Adrenal gland (tissue), 12 donors: ENCODE measurements around the gene LLGL1. TPM values are rescaled to one million over a fixed set of nuclear protein-coding genes. Genes with fewer than 3 reads are reported as not detected.

ENCODE experiments used
- DNase-seq, 7 donors: peaks; one replicate each; pipeline ENCODE4 v3.0.0-alpha.2; 2019 to 2020
- H3K27ac ChIP-seq, 5 donors: fragments of 200-600 bp; sonication (generic) in 4 of 5; 1 replicate in 3 of 5; 2 replicates in 2 of 5; pipeline versions ENCODE4 v1.5.1 to v1.8.0; 2016 to 2020; ENCODE audit warnings: mild to moderate bottlenecking in 1 of 5
- H3K27me3 ChIP-seq: fragments of 200-600 bp; 2 replicates; pipeline ENCODE4 v1.8.0; 2021
- H3K36me3 ChIP-seq, 2 donors: fragments of 200-600 bp; replicated peaks in 1 of 2; 1 replicate in 1 of 2; 2 replicates in 1 of 2; pipeline versions ENCODE4 v1.5.1 to v1.8.0; 2018 to 2022
- H3K4me1 ChIP-seq, 2 donors: fragments of 200-600 bp; replicated peaks in 1 of 2; 1 replicate in 1 of 2; 2 replicates in 1 of 2; pipeline versions ENCODE4 v1.5.1 to v1.8.0; 2018 to 2021
- H3K4me3 ChIP-seq, 4 donors: fragments of 200-600 bp; sonication (generic) in 3 of 4; one replicate each; pipeline ENCODE4 v1.5.1; 2016 to 2018
- H3K9me3 ChIP-seq, 3 donors: fragments of 200-600 bp; sonication (generic) in 1 of 3; replicated peaks in 1 of 3; 1 replicate in 2 of 3; 2 replicates in 1 of 3; pipeline versions ENCODE4 v1.5.1 to v1.8.0; 2016 to 2021
- POLR2A ChIP-seq, 2 donors: fragments of 450-650 bp; IDR thresholded peaks; one replicate each; pipeline ENCODE4 v1.6.1; 2017; ENCODE audit warnings: antibody characterized with exemption in 2 of 2, mild to moderate bottlenecking in 2 of 2, moderate library complexity in 1 of 2
- WGBS, 4 donors: extraction: QIAGEN DNeasy Blood & Tissue Kit in 2 of 4; methylation state at CpG; one replicate each; pipeline versions ENCODE4 v1.1.5 to v1.1.7; 2013 to 2017; 5-methylcytosine and 5-hydroxymethylcytosine counted together
- intact Hi-C, 2 donors: fragments of 100-400 bp; cut with DNase I; formaldehyde crosslinking; loops; one replicate each; pipeline versions ENCODE4 v1.14.1 to v1.15.0; 2022 to 2023
- polyA plus RNA-seq, 3 donors: library from polyadenylated mRNA; stranded (reverse); fragments of 200-250 nt in 2 of 3; fragments of 350-450 nt in 1 of 3; fragmentation: Illumina TruSeq in 1 of 3; extraction: RNeasy Lipid Tissue Mini Kit (QIAGEN cat#74804) in 1 of 3; gene quantifications; one replicate each; pipeline ENCODE4 v1.2.3, GENCODE V29; 2013 to 2014
- total RNA-seq, 9 donors: library from RNA; depleted of rRNA in 4 of 9; stranded (reverse); fragments of >200 nt in 4 of 9; fragments of 120-200 nt in 1 of 9; fragmentation: NEBNext Ultra II Directional in 1 of 9; extraction: Animal tissue kit (Norgen Biotek cat#: 25700) in 1 of 9; gene quantifications; one replicate each; pipeline versions ENCODE4 v1.1.0 to v1.2.4, GENCODE V29; 2013 to 2023
- TF ChIP-seq, protein P1 (sequence below), 6 experiments: fragments of 450-650 bp in 4 of 6; fragments of 200-600 bp in 2 of 6; sonication (generic) in 1 of 6; IDR thresholded peaks; 1 replicate in 5 of 6; 2 replicates in 1 of 6; pipeline versions ENCODE4 v1.5.1 to v1.8.0; 2016 to 2021; ENCODE audit warnings: antibody characterized with exemption in 6 of 6, mild to moderate bottlenecking in 2 of 6, moderate library complexity in 1 of 6
- donor health status: healthy with polysubstance abuse.
- donor health status: Bipolar disorder and iron deficiency.
- donor health status: DM: yes; HTN: yes; CAD: no.
- donor health status: DM: no; HTN: no; CAD: no.
- donor health status: DM: no; HTN: no; CAD: no.
- donor health status: DM: yes; HTN: yes; CAD: no.

The LLGL1 gene
- total and polyA plus RNA-seq, 12 donors = 4.1 to 65.1 (median 36.5) TPM

DNA sequence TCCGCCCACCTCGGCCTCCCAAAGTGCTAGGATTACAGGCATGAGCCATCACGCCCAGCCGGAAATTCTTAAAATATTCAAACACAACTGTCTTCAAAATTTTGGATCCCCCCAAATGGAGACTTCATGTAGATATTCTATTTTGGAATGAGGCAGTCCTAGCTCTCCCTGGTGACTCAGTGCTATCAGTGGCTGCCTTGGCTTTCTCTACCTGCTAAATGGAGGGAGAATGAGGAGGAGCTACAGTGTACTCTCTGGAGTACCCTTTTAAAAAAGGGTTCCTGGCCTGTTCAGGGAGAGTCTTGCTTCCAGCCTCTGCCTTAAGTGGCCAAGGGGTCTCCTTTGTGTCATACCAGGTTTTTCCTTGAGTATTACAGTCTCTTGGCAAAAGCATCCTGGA lies 31.0 kb upstream of the LLGL1 start:
- WGBS, 4 donors = 90 to 96% (median 91%) methylated on average over 4 of the region's 4 CpGs
- peak overlapping the region in 1 of 5 donors; percentile 21 for H3K27ac ChIP-seq
- TF ChIP-seq, protein P1, sequence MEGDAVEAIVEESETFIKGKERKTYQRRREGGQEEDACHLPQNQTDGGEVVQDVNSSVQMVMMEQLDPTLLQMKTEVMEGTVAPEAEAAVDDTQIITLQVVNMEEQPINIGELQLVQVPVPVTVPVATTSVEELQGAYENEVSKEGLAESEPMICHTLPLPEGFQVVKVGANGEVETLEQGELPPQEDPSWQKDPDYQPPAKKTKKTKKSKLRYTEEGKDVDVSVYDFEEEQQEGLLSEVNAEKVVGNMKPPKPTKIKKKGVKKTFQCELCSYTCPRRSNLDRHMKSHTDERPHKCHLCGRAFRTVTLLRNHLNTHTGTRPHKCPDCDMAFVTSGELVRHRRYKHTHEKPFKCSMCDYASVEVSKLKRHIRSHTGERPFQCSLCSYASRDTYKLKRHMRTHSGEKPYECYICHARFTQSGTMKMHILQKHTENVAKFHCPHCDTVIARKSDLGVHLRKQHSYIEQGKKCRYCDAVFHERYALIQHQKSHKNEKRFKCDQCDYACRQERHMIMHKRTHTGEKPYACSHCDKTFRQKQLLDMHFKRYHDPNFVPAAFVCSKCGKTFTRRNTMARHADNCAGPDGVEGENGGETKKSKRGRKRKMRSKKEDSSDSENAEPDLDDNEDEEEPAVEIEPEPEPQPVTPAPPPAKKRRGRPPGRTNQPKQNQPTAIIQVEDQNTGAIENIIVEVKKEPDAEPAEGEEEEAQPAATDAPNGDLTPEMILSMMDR (IDR thresholded peaks at IDR 0.05) = no peak
- TF ChIP-seq POLR2A (IDR thresholded peaks at IDR 0.05) = no peak
- DNase-seq = no peak
- no peaks in the 10 kb centered on the region for H3K27me3 ChIP-seq
- H3K4me1 ChIP-seq = peaks cover 37 to 76% of the 10 kb centered on the region in 2 donors
- H3K9me3 ChIP-seq = no peaks in the 10 kb centered on the region
- intact Hi-C loops = no loop called here
- H3K36me3 ChIP-seq = peaks cover 0 to 61% of the 10 kb centered on the region in 2 donors
- H3K4me3 ChIP-seq = no peak overlapping the region

DNA sequence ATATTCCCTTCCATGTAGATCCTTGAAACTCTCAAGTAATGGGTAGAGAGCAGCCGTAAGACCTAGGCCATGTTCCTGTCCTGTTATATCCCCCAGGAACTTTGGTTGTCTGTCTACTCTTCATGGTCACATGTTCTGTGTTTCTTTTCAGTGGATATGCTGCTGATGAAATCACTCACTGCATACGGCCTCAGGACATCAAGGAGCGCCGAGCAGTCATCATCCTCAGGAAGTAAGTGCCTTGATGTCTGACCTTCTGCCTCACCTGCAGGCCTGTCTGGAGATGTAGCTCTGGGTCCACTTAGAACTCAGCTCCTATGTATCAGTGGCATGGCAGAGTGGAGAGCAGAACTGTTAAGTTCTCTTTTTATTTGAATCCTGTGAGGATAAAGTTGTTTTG lies 30.6 kb upstream of the LLGL1 start:
- peaks cover 33 to 72% of the 10 kb centered on the region in 2 donors for H3K4me1 ChIP-seq
- TF ChIP-seq, protein P1 (IDR thresholded peaks at IDR 0.05) = no peak
- TF ChIP-seq POLR2A (IDR thresholded peaks at IDR 0.05) = no peak
- no peak overlapping the region for H3K4me3 ChIP-seq
- H3K9me3 ChIP-seq = no peaks in the 10 kb centered on the region
- peak overlapping the region in 1 of 5 donors; percentile 21 for H3K27ac ChIP-seq
- H3K36me3 ChIP-seq = peaks cover 0 to 60% of the 10 kb centered on the region in 2 donors
- no peaks in the 10 kb centered on the region for H3K27me3 ChIP-seq
- intact Hi-C loops = no loop called here
- 63 to 81% (median 69%) methylated on average over 4 of the region's 4 CpGs for WGBS, 4 donors
- no peak for DNase-seq

DNA sequence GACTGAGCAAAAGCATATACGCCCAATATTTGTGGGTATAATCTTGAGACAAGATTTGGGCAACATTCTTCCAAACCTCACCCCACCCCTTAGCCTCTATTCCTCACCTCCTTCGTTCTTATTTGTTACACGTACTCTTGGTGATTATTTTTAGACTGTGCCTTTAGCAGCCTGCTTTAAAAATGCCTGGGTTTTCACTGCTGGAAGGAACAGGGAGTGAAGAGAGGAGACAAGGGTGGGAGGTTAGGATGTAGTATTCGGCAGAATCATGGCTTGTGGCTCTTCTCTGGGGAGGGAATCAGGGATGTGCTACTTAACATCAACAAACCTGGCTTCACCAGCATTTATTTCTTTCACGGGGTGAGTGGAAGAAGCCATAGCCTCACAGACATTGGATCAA lies 30.2 kb upstream of the LLGL1 start:
- Histone ChIP-seq H3K36me3 (peaks cover 0 to 64% of the 10 kb centered on the region in 2 donors), H3K4me3 (no peak overlapping the region), H3K9me3 (no peaks in the 10 kb centered on the region), H3K27me3 (no peaks in the 10 kb centered on the region), H3K27ac (no peak overlapping the region), H3K4me1 (peaks cover 29 to 67% of the 10 kb centered on the region in 2 donors)
- TF ChIP-seq, protein P1 (IDR thresholded peaks at IDR 0.05) = no peak
- no peak for TF ChIP-seq POLR2A (IDR thresholded peaks at IDR 0.05)
- no peak for DNase-seq
- WGBS, 4 donors = 79 to 92% (median 86%) methylated on average over 5 of the region's 5 CpGs
- intact Hi-C loops = no loop called here

DNA sequence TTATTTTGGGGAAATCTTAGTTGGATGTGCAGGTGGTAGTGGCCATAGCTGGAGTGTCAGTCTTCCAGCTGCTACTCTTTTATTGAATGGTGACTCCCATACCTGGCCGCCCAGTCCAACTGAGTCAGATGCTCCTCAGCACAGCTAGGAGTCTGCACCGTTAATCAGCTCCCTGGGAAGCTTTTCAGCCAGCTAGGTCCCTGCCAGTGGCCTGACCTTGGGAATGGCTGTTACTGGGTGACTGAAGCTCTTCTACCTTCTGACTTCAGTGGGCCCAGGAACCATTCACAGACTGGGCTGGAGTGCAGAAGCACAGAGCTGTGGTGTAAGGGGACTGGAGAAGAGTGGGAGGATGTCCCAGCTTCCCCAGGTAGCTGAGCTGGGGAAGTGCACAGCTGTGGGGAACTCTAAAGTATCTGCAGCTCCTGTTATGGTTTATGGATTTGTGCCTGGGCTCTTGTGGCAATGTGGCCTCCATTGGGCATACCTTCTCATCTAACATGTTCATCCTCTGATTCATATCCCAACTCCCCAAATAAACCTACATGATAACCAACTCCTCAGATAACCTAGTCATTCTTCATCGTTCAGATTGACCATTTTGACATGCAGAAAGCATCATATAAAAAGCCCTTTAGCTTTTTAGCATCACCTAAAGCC lies 27.8 kb upstream of the LLGL1 start:
- Histone ChIP-seq H3K4me3 (no peak overlapping the region), H3K27me3 (no peaks in the 10 kb centered on the region), H3K9me3 (no peaks in the 10 kb centered on the region), H3K36me3 (peaks cover 0 to 69% of the 10 kb centered on the region in 2 donors), H3K27ac (peak overlapping the region in 2 of 5 donors; percentile 23 to 36), H3K4me1 (peaks cover 10 to 53% of the 10 kb centered on the region in 2 donors)
- 61 to 83% (median 73%) methylated on average over 1 to 3 of the region's 3 CpGs for WGBS, 4 donors
- intact Hi-C loops = no loop called here
- TF ChIP-seq POLR2A (IDR thresholded peaks at IDR 0.05) = no peak
- TF ChIP-seq, protein P1 (IDR thresholded peaks at IDR 0.05) = no peak
- DNase-seq = peak in 4 of 7 donors; percentile 46 to 59 (median 52)
